ENCODE measurements around the gene LGALSL.

The LGALSL gene

DNA sequence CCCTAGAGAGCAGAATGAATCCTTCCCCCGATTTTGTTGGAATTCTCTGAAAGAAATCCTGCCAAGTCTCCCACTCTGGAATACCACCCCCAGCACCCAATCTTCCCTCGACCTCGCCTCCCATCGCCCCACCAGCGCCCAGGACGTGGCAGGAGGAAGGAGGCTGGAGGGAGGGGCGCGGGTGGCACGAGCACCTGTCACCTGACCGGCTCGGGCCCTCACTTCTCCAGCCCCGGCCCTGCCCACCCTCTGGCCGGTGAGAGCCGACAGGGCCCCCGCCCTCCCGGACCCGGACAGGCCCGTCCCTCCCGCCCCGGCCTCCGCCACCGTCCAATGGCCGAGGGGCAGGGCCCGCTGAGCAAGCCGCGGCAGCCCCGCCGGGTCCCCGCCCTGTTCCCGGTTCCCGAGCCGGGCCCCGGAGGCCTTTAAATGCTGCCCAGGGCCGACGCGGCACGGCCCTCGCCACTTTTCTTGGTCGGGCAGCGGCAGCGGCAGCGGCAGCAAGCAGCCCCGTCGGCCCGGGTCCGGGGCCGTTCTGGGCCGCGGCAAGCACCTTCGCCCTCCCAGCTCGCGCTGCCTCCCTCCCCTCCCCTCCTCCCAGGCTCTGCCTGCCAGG is at the start of gene LGALSL:
Gene LGALSL, plus strand, starts transcription at position 393 of the 616 bp plus-strand sequence. CDS start 384 bp downstream, outside the sequence.
- DNase-seq, result peak; percentile 20

DNA sequence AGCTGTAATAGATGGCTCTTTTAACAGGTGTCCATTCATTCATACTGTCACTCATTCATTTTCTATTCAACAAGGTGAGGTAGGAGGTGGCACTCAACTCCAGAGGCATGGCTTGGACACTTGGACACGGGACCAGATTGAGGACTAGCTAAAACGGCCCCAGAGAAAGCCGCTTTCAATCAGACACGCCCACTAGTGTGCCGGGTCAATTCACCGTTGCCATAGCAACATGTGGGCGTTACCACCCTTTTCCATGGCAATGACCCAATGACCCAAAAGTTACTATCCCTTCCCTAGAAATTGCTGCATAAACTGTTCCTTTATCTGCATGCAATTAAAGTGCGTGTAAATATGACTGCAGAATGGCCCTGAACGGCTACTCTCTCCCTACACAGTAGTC is 49.2 kb upstream of the LGALSL start:
- no peak for DNase-seq

DNA sequence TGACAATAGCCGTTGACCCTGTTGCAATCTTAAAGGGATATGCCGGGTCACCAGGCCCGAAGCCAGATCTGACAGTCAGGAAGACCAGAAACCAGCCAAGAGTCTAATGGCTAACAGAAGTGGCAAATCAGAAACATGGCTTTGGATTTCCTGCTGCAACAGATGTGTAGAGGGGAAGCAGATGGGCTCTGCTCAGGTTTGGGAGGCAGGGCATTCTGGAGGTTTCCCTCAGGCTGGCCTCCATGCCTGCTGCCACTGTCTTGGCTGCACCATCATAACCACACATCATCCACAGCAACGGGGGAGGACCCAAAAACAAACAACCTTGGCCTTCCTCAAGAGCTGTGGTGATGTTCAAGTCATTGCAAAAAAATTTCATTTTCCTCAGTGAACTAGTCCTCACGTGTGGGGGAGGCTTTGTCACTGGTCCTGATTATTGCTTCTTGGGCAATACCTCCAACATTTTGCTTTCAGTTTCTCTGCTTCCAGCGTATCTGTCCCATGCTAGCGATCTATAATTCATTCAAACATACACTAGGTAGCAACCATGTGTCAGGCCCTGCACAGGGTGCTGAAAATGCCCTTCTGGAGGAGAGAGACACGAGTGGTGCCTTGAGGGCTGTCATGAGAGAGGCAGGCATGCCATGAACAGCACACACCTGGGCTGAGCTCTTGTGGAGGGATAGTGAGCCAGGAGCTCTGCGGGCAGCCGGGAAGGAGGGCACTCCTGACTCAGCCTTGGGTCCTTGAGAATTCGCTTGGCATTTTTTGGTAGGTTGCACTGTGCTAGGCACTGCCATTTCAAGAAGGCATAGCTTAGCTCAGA is 48.2 kb upstream of the LGALSL start:
- no peak for DNase-seq

DNA sequence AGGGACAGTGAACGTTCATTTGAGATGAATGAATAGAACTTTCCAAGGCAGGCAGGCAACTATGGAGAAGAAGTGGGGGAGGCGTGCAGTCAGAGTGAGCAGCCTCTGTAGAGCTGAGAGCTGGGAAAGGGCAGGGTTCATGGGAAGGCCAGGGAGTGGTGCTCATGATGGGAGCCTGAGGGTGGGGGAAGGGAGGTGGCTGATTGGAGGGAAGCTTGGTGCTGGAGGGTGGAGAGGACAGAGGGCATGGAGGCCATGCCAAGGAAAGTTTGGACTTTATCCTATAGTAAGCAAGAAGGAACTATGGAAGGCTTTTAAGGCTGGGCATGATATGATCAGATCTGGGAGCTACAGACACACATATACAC is 47.6 kb upstream of the LGALSL start:
- DNase-seq, result no peak

DNA sequence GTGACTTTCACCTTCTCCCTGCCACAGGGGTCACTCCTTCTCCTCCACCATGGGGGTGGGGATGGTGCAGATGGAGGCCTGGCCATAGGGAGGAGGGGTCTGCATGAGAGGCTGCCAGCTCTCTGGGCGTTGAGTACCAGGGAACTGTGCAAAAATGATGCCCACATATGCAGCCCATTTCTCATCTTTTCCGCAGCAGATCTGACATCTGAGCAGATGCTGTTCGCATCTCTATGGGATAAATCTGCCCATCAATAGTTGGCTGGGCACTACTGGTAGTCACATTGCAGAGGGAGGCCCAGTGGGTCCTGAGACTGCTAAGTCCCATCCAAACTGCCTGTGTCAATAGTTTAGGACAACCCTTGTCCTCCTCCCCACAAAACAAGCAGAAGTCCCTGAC is 45.9 kb upstream of the LGALSL start:
- no peak for DNase-seq

DNA sequence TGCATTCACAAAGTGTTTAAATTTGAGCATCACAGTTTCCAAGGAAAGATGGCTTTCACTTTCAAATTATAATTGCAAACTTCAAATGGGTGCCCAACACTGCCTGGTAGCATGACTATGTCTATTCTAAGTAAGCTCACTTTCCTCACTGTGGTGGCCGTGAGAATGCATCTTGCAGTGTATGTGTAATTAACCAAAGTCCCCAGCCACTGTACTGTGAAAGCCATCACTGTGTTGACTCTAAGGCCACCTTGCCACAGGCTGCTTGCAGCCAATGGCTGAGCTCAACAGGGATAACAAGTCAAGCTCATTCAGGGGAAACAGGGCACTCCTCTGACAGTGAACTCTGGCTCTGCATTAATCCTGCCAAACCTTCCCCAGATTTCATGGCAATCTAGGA is 43.3 kb upstream of the LGALSL start:
- no peak for DNase-seq

DNA sequence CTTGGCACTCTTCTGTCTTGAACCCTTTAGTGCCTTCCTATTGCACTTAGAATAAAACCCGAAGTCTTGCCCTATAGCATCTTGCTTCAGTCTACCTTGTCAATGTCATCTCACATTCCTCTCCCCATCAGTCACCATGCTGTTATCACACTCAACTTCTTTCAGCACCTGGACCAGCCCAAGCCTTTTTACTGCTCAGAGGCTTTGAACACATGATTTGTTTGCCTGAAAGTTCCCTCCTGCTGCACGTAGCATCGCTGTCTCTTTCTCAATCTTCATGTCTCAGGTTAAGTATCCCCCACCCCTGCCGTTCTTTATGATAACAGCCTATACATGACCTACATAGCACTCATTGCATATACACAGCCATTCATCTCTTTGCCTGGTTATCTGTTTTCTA is 41.3 kb upstream of the LGALSL start:
- DNase-seq, result no peak

DNA sequence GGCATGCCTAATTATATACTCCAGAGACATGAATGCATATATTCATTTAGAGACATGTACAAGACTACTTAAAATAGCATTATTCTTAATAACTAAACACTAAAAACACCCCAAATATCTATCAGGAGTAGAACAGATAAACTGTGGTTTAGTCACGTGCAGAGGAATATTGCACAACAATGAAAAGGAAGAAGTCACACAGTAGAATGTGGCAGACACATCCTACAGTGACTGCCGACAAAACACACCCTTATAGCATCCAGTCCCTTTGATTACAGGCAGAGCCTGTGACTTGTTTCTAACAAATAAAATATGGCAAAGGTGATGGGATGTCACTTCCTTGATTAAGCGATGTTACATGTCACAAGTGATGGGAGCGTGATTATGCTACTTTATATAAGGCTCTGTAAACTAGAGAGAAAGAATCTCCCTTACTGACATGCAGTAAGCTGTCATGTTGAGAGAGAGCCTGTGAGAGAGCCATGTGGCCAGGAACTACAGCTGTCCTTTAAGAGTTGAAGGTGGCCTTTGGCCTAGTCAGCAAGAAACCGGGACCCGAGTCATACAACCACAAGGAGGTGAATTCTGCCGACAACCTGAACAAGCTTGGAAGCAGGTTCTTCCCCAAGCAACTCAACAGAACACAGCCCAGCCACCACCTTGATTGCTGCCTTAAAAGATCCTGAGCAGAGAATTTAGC is 39.1 kb upstream of the LGALSL start:
- no peak for DNase-seq

DNA sequence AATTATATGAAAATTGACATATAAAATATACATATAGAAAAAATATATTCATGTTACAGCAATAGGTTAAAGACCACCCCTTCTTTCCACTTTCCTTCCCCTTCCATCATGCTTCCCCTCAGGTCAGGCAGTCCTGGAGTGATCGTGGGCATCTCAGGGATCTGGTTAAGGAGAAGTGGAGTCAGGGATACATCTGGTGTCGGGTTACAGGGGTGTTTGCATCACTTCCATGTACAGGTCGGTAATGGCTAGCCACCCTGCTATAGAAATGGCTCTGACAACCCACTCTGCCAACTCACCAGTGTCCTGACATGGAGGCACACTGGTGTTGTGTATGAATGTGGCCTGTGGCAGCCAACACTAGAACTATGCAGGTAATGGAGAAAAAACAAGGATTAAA is 36.3 kb upstream of the LGALSL start:
- DNase-seq, result no peak

DNA sequence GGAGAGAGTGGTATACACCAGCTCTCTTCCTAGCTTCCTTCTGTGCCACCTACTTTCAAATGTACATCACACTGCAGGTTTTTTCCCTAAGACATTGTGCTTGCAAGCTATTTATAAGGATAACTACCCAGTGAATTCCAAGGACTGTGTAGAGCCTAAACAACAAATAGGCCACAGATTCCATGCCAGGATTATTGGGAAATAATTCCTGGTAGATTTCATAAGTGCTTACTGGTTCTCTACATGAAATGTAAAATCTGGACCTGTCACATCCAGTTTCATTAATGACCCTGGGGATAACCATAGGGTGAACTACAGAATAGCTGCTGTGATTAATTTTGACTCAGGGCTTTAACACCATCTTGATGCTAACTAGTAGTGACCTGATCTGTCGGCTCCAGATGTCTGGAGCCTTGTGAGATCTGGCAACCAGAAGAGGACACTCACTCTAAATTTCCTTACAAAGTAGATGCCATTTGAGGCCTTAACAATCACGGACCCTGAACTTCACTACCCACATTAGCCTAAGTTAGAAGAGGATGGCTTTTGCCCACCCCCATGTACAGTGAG is 34.3 kb upstream of the LGALSL start:
- no peak for DNase-seq

DNA sequence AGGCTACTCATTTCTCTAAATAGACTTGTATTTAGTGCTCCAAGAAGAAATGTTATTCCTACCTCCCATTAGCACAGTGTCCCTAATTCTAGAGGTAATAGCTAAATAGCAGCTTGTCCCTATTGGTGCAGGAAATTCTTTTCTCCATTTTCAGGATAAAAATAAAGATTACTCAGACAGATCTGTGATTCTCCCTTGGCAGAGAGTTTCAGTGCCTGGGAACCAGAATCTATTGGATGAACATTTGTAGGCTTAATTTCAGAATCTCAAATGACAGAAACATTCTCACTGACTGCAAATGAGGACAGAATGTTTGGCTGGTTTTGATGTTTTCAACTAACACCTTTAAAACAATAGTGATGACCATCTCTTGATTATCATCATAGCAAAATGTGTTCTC is 33.3 kb upstream of the LGALSL start:
- DNase-seq, result no peak

DNA sequence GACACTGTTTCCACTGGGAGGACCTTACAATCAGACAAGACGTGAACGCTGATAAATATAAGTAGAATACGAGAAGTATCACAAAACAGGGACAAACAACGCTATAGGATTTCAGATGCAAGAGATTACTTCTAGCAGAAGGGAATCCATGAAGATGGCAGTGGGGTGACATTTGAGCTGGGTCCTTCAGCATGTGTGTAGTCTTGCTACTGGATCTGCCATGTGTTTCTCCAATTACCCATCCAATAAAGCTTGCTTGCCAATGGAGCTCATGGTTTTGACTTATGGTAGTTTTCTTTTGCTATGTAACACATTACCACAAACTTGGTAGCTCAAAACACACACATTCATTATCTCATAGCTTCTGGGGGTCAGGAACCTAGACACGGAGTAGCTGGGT is 32.8 kb upstream of the LGALSL start:
- no peak for DNase-seq

DNA sequence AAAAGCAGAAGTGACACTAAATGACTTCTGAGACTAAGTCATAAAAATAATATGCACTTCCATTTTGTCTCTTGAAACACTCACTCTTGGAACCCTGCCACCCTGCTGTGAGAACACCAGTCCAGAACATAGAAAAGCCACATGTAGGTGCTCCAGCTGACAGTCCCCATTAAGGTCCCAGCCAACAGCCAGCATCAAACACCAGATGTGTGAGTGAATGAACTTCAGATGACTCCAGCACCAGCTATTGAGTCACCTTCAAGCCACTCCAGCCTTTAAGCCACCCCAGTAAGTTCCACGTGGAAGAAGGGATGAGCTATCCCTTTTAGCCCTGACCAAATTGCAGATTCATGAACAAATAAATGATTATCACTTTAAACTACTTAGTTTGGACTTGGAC is 31.5 kb upstream of the LGALSL start:
- DNase-seq, result no peak

DNA sequence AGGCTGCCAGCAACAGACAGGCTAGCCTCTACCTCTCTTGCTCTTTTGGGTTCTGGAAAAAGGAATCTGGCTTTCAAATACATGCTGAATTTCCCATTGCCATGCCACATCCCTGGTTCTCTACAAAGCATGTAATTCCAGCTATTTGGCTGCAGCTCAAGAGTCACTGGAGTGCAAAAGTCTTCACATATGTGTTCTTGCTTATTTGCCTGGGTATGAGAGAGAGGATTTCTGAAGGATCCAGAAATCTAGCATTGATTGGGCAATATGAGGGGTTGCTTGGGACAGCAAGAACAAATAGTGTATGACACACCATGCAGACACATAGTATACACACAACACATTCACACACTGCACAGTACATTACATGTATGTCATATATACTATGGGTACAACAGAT is 30.7 kb upstream of the LGALSL start:
- DNase-seq, result no peak

DNA sequence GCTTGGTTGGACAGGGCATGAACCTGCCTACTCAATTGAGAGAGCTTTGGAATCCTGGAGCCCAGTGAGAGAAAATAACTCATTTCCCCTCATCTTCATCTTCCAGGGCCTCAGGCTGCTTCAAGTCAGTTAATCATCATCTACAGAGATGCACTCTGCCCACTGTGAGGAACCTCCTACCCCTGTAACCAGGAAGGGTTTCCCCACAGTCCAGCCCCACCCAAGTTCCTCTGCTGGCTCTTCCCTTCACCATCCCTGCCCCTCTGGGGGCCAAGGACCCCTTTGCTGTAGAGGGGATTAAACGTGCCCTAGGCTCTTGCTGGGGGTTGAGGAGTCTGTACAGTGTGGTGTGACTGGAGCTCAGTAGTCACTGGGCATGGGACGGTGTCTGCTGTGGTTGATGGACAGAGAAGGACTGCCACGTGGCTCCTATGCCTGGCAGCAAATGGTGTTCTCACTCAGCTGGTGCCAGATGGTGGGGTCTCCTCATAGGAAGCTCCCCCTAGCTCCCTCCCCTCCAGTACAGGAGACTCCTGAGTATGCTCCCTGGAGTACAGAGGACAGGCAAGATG is 29.5 kb upstream of the LGALSL start:
- DNase-seq, result no peak

DNA sequence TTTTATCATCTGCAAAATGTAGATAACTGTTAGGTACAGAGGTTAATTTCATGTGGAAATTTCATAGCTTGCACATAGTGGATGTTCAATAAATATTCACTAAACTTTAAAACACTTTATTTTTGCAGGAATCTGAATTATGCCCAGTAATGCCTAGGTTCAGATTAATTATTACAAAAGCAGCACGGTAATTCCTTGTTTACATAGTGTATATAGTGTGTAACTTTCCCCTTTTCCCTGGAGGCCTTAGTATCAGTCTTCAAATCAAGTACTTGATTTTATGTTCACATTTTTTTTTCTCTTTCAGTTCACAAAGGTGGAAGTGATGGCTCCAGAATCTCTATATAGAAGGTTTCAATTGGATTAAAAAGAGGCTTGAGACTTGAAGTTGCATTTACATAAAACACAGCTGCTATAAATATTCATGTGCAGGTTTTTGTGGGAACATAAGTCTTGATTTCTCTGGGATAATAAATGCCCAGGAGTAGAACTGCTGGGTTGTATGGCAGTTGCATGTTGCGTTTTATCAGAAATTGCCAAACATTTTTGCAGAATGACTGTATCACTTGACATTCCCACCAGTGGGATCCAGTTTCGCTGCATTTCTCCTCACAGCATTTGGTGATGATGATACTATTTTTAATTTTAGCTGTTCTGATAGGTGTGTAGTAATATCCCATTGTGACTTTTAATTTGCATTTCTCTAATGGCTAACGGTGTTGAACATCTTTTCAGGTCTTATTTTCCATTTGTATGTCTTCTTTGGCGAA is 27.6 kb upstream of the LGALSL start:
- no peak for DNase-seq

DNA sequence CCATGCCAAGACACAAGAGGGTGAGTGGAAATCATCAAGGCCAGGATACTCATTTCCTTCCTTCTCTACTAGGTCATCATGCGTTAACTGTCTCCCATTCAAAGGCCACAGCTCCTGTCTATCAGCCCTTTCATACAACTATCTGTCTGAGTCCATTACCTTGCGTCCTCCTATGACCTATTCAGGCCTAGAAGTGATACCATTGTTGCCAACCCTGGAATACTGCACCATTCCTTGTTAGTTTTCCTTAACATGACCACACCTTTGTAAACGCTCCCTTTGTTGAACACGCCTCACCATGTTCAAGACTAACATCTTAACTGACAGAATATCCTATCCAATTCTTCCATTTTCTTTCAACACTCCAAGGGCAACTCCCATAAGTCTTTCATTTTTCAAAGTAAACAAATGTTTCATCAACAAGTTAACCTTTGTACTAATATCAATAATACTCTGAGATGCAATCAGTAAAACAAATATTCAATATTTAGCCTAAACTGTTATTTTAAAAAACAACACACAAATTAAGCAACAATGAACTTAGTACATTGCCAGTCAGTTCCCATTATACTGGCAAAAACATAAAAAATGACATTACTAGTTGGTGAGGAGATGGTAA is 19.8 kb upstream of the LGALSL start:
- no peak for DNase-seq

DNA sequence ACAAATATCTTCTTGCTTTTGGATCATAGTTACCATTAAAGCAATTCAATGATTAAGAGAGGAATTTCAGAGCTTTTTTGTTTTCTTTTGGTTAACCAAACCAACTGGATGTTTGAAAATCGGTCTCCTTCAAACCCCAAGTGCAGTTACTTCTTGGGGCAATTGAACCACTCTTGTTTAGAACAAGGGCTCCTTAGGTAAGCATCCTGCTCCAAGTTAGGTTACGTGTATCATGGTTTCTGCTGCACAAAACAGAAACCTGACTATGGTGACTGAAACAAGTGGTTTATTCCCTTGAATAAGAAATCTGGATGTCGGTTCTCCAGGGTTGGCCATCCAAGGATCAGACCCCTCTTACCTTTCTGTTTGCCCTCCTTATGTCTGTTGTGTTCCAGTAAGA is 16.1 kb upstream of the LGALSL start:
- DNase-seq, result no peak

DNA sequence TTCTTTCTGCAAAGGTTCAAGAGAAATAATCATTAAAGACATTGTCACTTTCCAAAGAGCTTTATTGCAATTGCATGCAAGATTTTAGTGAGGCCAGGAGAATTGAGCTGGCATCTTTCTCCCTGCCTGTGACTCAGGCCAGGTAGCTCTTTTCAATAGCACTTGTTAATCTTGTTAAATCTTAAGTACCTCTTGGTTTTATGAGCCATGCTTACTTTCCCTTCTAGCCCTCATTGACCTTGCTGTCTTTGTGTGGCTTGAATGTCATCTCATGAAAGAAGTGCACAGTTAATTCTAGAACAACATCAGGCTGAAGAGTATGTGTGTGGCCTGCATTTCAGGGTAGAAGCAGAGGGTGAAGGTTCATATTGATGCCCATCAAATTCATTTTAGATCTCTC is 14.8 kb upstream of the LGALSL start:
- DNase-seq, result no peak

DNA sequence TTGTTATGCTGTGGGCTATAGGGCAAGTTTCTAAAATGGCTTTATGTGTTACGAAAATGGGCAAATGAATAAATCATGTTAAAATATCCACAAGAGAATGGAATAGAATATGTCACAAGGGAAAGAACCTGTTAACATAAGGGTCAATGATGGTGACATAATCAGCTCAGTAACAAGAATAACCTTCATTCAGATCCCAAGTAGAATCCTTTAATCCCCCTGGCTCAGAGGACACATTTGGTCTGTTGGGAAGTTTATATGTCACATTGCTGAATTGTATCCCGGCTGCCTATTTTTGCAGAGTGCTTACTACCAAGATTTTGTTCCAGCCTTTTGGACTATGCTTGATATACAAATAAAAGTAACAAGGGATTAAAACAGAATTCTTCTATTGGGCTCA is 13.1 kb upstream of the LGALSL start:
- DNase-seq, result no peak

DNA sequence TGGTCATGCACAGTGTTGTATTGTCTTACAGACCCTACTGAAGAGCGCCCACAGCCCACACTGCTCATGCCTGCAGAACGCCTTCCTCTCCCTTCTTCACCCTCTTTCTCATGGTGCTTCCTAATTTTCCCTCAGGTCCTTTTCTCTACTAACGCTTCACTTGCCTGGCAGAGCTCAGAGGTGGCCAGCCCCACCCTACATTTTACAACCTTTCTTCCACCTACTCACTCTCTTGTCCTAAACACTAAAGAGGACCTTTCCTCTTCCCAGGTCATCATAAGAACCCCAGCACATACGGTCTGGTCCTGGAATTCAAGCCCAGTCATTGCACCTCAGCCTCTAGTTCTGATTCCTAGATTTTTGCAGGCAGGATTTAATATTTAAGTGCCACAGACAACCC is 11.7 kb upstream of the LGALSL start:
- DNase-seq, result no peak

DNA sequence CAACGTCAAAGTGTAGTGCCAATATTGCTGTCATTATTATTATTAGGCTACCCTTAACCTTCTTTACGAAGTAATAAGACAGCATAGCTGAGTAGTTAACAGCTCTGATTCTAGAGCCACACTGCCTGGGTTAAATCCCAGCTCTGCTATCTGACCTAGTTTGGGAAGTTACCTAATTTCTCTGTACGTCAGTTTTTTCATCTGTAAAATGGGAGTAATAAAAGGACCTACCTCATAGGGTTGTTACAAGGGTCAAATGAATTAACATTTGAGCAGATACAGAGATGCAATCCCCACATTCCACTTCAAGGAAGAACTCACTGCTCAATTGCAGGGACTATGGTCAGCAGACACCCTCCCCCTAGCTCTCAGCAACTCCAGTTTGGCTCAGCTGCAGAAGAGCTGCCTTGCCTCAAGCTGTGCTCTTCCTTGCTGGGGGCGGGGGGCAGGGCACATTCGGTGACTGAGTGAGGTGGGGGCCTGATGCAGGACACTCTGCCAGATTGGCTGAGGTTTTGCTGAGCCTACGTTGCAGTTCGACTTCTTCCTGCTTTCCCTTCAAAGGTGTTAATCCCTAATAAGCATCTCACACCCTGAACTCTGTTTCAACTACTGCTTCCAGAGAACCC is 11.0 kb upstream of the LGALSL start:
- DNase-seq, result no peak

Data from CD4-positive, alpha-beta T cell treated with Interleukin-15 for 1 hour (primary cell).